ENCODE data around the gene SDK1.
"Not testable (repeated sequence)": the region's sequence is repeated elsewhere in the genome, so short reads cannot be mapped to it uniquely, and the experiment has no call there.

Gene SDK1

GRCh38 chr7:4308205-4308590, 1007.1 kb downstream of the SDK1 start:
- Histone ChIP-seq H3K9ac (no peak overlapping the region), H3K4me3 (ENCODE audit: low read depth, low read length) (no peak overlapping the region), H3K79me2 (no peaks in the 10 kb centered on the region), H2AFZ (no peak overlapping the region), H3K4me1 (no peaks in the 10 kb centered on the region), H3K27ac (no peak overlapping the region), H3K36me3 (ENCODE audit: control insufficient read depth, insufficient read depth, low read length) (no peaks in the 10 kb centered on the region), H3K4me2 (ENCODE audit: low read length) (no peak overlapping the region), H3K27me3 (ENCODE audit: control insufficient read depth, insufficient read depth, low read length) (no peaks in the 10 kb centered on the region), H3K9me3 (ENCODE audit: control insufficient read depth, low read length) (no peaks in the 10 kb centered on the region)
- no peak for TF ChIP-seq CTCF (IDR thresholded peaks at IDR 0.05)

DNA sequence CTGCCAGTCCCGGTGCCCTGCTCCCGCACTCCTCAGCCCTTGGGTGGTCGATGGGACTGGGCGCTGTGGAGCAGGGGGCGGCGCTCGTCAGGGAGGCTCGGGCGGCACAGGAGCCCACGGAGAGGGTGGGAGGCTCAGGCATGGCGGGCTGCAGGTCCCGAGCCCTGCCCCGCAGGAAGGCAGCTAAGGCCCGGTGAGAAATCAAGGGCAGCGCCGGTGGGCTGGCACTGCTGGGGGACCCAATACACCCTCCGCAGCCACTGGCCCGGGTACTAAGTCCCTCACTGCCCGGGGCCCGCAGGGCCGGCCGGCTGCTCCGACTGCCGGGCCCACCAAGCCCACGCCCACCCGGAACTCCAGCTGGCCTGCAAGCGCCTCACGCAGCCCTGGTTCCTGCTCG, 1012.9 kb downstream of the SDK1 start:
- H3K36me3 ChIP-seq (ENCODE audit: control insufficient read depth, insufficient read depth, low read length); H3K4me1 ChIP-seq; H3K9me3 ChIP-seq (ENCODE audit: control insufficient read depth, low read length): not testable (repeated sequence)

DNA sequence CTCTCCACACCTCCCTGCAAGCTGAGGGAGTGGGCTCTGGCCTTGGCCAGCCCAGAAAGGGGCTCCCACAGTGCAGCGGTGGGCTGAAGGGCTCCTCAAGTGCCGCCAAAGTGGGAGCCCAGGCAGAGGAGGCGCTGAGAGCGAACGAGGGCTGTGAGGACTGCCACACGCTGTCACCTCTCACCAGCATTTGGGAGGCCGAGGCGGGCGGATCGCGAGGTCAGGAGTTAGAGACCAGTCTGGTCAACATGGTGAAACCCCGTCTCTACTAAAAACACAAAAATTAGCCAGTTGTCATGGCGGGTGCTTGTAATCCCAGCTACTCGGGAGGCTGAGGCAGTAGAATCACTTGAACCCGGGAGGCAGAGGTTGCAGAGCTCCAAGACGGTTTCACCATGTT, 1013.3 kb downstream of the SDK1 start:
- H3K4me3 ChIP-seq (ENCODE audit: low read depth, low read length); H3K27ac ChIP-seq; H3K27me3 ChIP-seq (ENCODE audit: control insufficient read depth, insufficient read depth, low read length); H3K4me2 ChIP-seq (ENCODE audit: low read length); H3K4me1 ChIP-seq; H3K9ac ChIP-seq; H3K9me3 ChIP-seq (ENCODE audit: control insufficient read depth, low read length); H3K79me2 ChIP-seq; H3K36me3 ChIP-seq (ENCODE audit: control insufficient read depth, insufficient read depth, low read length); H2AFZ ChIP-seq: not testable (repeated sequence)

More for the DNA sequence above, 1012.9 kb downstream of the SDK1 start:
- not testable (repeated sequence) for H3K9ac ChIP-seq; H3K27ac ChIP-seq; H3K4me2 ChIP-seq (ENCODE audit: low read length); H3K79me2 ChIP-seq; H3K27me3 ChIP-seq (ENCODE audit: control insufficient read depth, insufficient read depth, low read length); H3K4me3 ChIP-seq (ENCODE audit: low read depth, low read length); H2AFZ ChIP-seq

Data from parathyroid adenoma (tissue), 2 donors.